HG03196 (cell line): ENCODE data around the gene STRADA.

Experiments used
- ATAC-seq: cut with Tn5 transposase; IDR thresholded peaks from one replicate; pipeline ENCODE4 v1.9.1; 2021; ENCODE audit not compliant: unreplicated experiment

The STRADA gene, protein sequence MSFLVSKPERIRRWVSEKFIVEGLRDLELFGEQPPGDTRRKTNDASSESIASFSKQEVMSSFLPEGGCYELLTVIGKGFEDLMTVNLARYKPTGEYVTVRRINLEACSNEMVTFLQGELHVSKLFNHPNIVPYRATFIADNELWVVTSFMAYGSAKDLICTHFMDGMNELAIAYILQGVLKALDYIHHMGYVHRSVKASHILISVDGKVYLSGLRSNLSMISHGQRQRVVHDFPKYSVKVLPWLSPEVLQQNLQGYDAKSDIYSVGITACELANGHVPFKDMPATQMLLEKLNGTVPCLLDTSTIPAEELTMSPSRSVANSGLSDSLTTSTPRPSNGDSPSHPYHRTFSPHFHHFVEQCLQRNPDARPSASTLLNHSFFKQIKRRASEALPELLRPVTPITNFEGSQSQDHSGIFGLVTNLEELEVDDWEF

DNA sequence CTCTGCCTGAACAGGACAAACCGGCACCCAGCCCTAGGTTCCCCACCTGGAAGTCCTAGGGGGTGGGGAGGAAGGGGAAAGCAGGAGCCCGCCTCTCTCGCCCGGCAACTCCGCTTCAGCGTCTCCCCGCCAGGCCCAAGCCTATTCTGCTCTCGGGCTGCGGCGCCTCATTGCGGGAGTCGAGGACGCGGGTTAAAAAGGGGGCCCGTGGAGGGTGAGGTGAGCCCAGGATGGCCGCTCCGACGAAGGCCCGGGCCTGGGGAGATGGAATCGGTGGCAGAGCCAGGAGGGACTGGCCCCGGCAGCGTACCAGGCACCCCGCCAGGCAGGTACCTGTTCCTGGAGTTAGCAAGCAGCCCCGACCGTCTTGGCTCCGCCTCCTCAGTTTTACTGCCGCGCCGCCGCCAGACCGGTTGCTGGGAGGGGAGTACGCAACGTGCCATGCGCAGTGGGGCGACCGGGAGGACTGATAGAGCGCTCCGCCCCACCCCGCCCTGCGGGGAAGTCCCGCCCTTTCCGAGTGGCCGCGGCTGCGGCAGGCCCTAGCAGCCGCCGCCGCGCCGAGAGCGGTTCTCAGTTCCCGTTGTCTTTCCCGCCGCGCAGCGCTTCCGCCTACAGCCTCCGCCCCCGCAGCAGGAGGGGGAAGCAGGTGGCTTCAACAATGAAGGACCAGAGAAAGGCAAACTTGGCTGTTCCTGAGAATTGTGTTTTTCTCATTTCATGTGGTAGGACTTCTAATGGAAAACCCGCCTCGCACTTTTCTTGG lies at the start of gene STRADA:
TSS of gene STRADA (minus strand) at position 392 of the 766 bp plus-strand sequence. CDS start 13,430 bp downstream, outside the sequence.
- ATAC-seq, result peak; percentile 77

DNA sequence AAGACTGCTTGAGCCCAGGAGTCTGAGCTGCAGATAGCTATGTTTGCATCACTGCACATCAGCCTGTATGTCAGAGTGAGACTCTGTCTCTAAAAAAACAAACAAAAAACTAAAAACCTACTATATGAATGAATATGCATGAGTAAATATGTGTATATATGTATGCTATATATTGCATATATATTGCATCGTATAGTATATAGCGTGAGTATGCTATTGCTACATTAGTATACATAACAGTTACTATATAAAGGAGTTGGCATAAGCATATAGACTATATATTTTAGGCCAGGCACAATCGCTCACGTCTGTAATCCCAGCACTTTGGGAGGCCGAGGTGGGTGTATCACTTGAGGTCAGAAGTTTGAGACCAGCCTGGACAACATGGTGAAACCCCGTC lies 48.5 kb upstream of the STRADA start:
- no peak for ATAC-seq

DNA sequence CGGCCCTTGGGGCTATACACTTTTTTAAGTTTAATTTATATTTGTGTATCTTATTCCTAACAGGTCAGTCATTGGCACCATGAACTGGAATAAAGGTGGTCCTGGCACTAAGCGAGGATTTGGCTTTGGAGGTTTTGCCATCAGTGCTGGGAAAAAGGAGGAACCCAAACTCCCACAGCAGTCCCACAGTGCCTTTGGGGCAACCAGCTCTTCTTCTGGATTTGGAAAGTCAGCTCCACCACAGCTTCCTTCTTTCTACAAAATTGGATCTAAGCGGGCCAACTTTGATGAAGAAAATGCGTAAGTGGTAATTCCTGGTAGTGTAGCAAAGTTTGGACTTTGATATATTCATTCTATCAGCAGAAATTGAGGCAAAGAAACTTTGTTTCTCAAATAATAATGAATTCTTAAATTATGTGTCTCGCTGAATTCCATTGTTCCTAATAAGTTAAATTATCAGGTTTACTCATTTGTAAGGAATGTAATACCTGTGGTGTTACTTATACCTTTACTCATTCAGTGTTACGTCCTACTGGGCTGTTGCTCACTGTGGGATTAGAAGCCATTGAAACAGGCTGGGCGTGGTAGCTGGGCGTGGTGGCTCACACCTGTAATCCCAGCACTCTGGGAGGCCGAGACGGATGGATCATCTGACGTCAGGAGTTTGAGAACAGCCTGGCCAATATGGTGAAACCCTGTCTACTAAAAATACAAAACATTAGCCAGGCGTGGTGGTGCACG lies 45.5 kb upstream of the STRADA start:
- no peak for ATAC-seq

DNA sequence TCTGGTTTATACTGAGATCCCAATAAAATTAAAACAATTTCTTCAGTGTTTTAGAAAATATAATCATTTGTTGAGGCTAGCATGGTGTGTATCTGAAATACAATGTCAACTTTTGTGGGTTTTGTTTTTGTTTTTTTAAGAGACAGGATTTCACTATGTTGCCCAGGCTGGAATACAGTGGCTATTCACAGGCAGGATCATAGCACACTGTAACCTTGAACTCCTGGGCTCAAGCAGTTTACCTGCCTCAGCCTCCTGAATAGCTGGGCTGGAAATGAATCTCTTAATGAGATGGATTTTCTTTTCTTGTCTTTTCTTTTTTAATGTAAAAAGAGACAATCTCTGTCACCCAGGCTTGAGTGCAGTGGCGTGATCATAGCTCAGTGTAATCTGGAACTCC lies 44.5 kb upstream of the STRADA start:
- ATAC-seq, result no peak

DNA sequence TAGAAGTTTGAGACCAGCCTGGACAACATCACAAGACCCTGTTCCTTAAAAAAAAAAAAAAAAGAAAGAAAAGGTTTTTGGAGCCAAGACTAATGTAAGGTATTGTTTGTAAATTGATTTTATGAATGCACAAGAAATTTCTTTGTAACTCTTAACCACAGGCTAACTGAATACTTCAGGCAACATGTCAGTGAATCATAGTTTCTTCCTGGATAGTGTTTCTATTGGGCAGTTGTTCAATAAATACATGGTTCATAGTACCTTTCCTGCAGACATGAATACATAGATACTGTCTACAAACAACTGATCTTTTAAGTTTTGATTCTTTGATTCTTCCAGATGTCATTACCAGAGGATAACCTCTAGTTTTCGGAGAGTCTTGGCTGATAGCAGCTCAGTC lies 44.0 kb upstream of the STRADA start:
- no peak for ATAC-seq

DNA sequence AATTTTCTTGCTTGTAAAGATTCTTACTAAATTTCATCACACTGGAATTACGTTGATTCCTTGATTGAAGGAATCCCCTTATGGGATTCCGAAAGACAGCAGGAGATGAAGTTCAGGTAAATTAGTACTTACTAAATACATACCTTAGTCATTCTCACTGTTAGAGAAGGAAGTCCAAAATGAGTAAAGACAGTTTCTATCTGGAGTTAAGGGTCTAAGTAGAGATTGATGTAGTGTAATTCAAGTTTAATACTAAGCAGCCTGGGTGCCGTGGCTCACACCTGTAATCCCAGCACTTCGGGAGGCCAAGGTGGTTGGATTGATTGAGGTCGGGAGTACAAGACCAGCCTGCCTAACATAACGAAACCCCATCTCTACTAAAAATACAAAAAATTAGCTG lies 41.9 kb upstream of the STRADA start:
- no peak for ATAC-seq

DNA sequence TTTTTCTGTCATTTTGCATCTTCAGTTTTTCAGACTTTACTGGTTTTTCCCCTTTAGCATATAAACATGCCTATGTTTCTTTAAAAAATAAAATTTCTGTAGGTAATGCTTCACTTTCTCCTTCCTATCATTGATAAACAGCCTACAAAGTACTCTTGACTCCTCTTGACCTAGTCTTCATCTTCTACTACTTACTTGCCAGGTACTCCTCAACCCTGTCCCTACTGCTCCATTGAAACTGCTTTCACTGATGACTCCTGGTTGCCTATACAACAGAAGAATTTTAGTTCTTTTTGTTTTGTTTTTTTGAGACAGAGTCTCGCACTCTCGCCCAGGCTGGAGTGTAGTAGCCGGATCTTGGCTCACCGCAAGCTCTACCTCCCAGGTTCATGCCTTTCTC lies 39.3 kb upstream of the STRADA start:
- ATAC-seq, result no peak

DNA sequence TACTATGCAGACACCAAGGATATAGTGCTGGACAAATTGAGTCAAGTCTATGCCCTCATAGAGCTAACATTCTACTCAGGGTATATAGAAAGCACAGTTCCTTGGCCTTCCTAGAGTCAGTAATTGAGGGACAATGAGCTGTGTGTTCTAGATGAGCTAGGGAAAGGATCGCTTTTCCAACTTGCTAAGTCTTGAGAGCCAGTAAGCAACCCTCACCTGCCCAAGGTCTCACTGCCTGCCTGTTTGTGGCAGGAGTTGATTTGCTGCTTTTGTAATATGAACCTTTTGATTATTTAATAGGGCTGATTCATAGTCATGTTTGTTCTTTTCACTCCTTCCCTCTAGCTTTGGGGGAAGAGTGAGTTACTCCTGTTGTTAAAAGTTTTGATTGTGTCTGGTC lies 38.9 kb upstream of the STRADA start:
- no peak for ATAC-seq

DNA sequence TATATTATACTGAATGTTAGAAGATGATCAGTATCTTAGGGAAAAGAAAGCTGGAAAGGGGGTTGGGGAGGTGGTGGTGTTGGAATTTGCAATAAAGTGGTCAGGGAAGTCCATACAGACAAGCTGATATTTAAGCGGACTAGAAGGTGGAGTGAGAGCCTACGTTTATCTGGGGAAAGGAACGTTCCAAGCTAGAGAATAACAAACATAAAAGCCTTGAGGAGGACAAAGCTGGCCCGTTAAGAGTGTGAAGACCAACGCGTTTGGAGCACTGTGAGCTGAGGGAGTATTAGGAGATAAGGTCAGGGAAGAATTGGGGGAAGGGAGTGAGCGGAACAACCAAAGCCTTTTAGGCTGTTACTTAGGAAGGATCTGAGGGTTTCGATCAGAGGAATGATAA lies 33.8 kb upstream of the STRADA start:
- no peak for ATAC-seq

DNA sequence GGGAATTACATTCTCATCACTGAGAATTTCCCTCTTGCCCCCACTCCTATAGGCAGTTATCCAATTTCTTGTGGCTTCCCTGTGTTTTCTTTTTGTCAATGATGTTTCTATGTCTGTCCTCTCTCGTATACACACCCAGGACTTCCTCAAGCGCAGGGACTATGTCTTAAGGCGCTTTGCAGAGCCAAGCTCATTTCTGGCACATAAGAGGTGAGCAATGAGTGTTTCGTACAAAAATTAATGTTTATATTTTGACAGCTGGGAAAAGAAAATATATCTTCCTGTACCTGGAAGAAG lies 33.3 kb upstream of the STRADA start:
- no peak for ATAC-seq

DNA sequence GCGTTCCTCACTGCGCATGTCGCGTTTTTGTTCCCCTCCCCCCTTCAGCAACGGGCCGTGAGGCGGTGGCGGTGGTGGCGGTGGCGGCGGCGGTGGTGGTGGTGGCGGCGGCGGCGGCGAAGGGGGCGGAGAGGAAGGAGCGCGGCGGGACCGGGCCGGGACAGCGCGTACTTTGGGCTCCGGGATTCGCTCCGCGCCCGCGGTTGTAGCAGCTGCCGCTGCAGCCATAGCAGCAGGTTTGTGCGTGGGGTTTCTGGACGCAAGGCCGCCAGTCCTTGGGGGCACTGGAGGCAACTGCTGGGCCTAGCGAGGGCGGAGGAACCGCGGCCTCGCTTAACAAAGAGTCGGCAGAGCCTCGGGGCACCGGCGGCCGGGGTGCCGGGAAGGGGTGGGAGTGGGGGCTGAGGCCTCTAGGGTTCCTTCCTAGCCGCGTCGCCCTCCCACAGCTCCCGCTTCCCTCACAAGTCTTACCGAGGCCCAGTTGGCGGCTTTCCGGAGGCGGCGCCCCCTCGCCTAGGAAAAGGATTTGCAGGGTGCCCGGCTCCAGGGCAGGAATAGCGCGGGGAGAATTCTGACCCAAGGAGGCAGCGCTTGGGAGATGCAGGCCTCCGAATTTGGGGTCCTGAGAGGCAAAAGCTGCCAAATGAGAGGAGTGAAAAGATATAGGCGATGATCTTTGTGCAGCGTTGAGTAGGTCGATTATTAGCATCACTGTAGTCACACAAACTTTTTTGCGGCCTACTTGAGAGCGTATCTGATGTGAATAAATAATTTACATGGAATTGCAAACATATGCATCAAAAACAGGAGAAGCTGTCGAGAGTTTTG lies 32.8 kb upstream of the STRADA start, which contains the start of gene DDX42:
TSS of gene DDX42 (plus strand) at position 30 of the 828 bp plus-strand sequence. CDS start 12,880 bp downstream, outside the sequence.
- ATAC-seq, result peak; percentile 4

DNA sequence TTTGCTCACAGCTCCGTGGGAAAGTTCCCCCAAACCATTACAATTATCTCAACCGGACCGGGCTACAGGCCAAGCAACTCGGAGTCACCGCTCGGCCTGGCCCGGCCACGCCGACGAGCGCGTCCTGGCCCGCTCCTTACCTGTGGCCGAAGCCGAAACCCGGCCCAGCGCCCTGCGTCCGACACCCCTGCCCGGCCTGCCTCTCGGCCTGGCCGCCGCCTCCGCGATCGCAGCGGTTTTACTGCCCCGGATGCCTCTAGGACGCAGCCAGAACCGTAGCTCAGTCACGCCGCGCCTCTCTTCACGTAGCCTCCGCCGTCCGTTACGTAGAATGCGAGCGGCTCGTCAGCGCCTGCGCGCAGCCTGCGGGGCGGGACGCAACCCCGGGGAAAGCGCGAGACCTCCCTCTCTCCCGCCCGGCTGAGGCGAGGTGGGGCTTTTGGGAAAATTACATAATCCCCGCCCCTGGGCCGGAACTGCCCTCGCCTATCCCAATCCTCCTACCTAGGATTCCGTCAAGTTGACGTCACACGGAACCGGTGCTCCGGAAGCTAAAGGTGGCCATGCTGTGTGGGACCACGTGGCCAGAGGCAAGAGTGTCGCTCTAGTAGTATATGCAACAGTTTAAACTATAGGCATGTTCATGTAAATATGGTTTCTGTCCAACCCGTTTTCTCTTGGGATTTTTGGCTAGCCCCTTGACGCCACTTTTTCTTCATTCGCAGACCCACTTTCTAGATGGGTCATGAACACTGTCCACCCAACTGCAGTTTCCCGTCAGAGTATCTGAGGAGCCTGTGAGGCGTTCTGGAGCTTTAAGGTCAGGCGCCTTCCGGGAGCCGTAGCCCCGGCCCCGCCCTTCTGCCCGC lies 31.9 kb upstream of the STRADA start, which contains the start of gene CCDC47:
TSS of gene CCDC47 (minus strand) at position 326 of the 869 bp plus-strand sequence. CDS start 7,422 bp downstream, outside the sequence.
- peak; percentile 83 for ATAC-seq

DNA sequence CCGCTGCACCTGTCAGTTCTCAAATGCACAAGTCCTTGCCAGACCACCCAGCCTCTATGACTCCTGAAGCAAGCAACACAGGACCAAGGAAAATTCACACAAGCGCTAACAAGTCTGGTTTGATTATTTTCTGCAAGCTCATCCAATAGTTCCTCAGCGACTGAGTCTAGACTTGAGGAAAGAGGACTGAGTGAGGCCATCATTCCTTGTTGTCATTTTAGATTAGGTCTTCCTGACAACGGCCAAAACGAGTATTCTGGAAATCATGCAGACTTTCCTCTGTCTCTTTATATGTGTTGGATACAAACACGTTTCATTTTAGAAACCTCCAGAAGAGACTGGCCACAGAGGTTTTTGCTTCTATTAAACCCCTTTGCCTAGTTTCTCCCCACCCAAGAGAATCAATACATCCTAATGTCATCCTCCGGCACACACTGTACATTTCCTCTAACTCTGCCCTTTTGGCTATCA lies 31.2 kb upstream of the STRADA start:
- ATAC-seq, result no peak

DNA sequence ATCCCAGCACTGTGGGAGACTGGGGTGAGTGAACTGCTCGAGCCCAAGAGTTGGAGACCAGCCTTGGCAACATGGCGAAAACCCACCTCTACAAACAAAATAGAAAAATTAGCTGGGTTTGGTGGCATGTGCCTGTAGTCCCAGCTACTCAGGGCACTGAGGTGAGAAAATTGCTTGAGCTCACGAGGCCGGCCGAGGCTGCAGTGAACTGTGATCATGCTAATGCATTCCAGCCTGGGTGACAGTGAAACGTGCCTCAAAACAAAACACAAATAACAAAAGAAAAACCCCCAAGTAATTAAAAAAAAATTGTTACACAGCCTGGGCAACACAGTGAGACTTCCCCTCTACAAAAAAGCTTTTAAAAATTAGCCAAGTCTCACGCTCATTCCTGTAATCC lies 26.8 kb upstream of the STRADA start:
- ATAC-seq, result no peak

DNA sequence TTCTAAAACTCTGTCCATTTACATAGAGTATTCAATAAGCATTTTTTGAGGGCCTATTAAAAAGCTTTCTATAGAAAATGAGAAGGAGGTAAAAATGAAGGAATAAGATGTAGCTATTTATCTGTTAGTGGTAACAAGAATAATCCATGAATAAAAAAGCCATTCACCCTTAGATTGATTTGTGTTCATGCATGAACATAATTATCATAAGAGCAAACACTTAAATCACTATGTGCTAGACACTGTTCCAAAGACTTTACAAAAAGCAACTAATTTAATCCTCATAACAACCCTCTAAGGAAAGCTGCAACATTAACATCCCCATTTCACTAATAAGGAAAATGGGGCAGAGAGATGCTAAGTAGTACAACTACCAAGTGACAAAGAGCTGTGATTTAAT lies 25.2 kb upstream of the STRADA start:
- no peak for ATAC-seq

DNA sequence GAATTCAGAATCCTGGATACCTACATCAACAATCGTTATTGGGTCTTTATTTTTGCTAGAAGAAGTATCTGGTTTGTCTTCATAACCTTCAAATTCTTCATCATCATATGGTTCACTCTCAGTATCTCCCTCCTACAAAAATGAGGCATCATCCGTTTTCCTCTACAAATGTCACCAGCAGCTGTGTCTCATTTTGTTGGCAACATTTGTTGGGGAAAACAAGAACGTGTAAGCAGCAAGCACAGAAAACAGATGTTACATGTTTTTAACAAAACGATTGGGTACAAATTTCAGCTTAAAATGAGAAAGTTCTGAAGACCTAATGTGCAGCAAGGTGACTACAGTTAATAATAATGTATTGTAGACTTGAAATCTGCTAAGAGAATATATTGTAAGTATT lies 23.1 kb upstream of the STRADA start:
- no peak for ATAC-seq

DNA sequence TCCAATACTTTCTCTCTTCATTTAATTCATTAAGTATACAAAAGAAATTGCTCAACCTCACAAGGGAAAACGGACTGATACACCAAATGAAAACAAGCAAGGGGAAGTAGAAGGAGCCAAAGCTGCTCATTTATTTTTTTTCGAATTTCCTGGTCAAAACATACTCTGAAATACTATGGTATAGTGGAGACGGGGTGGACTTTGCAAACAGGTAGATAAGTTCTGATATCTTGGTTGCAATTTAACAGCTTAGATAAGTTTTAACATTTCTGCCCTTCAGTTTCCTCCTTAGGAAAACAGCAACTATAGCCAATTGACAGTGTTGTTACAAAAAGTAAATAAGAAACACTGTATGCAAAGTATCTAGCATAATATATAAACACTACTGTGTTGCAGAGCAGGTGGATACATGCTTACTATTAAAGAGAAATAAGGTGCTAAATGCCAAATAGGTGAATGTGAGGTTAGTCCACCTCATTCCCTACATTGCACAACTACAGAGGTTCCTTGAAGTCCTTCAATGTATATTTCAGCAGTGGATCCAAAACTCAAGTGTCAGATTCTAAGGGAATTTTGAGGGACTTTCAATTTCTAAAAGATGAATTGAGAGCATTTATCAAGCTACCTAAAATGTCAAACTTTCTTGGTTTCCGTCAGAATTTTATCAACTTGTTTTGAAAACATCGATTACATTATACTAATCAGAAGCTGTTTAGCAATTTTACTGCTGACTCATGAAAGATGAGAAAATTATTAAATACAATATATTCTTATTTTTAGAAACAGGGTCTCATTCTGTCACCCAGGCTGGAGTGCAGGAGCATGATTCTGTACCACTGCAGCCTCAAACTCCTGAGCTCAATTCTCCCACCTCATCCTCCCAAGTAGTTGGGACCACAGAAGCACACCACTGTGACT lies 20.8 kb upstream of the STRADA start:
- no peak for ATAC-seq

DNA sequence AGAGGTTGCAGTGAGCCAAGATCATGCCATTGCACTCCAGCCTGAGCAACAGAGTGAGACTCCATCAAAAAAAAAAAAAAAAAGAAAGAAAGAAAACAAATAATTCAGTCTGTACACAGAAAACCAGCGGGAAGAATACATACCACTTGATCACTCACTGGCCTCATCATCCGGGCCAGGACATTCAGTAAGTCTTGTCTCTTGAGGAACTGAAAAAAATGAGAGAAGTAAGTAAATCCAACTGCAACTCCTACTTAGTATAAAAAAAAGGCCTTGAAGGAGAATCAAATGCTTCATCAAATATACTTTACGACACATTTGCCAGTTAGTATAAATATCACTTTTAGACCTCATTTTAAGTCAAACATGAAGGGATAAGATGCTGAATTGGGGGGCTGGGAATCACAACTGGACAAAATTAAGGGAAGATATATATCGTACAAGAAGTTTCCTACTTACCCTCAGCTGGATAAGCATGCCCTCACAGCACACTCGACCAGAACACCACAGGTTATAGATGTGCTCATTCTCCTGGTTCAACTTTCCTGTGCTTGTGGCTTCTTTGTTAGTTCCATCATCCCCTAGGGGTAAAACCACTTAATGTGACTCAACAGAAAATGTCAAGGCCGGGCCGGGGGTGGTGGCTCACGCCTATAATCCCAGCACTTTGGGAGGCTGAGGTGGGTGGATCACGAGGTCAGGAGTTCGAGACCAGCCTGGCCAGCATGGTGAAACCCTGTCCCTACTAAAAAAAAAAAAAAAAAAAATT lies 19.4 kb upstream of the STRADA start:
- ATAC-seq, result no peak
